Measurements from ENCODE around the gene SLC28A3. TPM values are rescaled to one million over a fixed set of nuclear protein-coding genes. Genes with fewer than 3 reads are reported as not detected.
"Not testable (repeated sequence)": the region's sequence is repeated elsewhere in the genome, so short reads cannot be mapped to it uniquely, and the experiment has no call there.

Gene SLC28A3
- polyA plus RNA-seq, 1 experiment: 0.27 TPM

- no peak for DNase-seq (ENCODE audit: low read depth)
- Histone ChIP-seq H3K36me3 (ENCODE audit: control insufficient read depth, insufficient read depth, low read length) (no peaks in the 10 kb centered on the region), H3K4me3 (ENCODE audit: low read depth, low read length) (no peak overlapping the region), H3K27me3 (ENCODE audit: control insufficient read depth, insufficient read depth, low read length) (peaks cover 1% of the 10 kb centered on the region; the same call in 1 of the 2 replicates)
- ChIA-PET CTCF (interaction anchor here (0.6 kb wide), 1 partner anchor 21 kb away, joined by 3 read pairs; no protein-coding TSS in a partner anchor), POLR2A (no interaction called here)
- TF ChIP-seq CTCF (IDR thresholded peaks at IDR 0.05; ENCODE audit: insufficient read depth, low read depth, low read length): no peak
Observed at GRCh38 chr9:84375954-84376353, 35.4 kb upstream of the SLC28A3 start.

GRCh38 chr9:84374516-84374915 lies 34.0 kb upstream of the SLC28A3 start:
- DNase-seq (ENCODE audit: low read depth): no peak
- POLR2A ChIA-PET: no interaction called here
- CTCF ChIA-PET: no interaction called here

GRCh38 chr9:84374013-84374412 lies 33.5 kb upstream of the SLC28A3 start:
- no peak for TF ChIP-seq CTCF (IDR thresholded peaks at IDR 0.05; ENCODE audit: insufficient read depth, low read depth, low read length)
- peaks cover under 1% of the 10 kb centered on the region; the same call in 1 of the 2 replicates for H3K27me3 ChIP-seq (ENCODE audit: control insufficient read depth, insufficient read depth, low read length)
- CTCF ChIA-PET: no interaction called here

More at GRCh38 chr9:84374516-84374915, 34.0 kb upstream of the SLC28A3 start:
- Histone ChIP-seq H3K27me3 (ENCODE audit: control insufficient read depth, insufficient read depth, low read length) (peaks cover 1% of the 10 kb centered on the region; the same call in 1 of the 2 replicates), H3K4me3 (ENCODE audit: low read depth, low read length) (no peak overlapping the region), H3K36me3 (ENCODE audit: control insufficient read depth, insufficient read depth, low read length) (no peaks in the 10 kb centered on the region)
- no peak for TF ChIP-seq CTCF (IDR thresholded peaks at IDR 0.05; ENCODE audit: insufficient read depth, low read depth, low read length)

GRCh38 chr9:84371737-84372136 lies 31.2 kb upstream of the SLC28A3 start:
- no peaks in the 10 kb centered on the region for H3K27me3 ChIP-seq (ENCODE audit: control insufficient read depth, insufficient read depth, low read length)
- TF ChIP-seq CTCF (IDR thresholded peaks at IDR 0.05; ENCODE audit: insufficient read depth, low read depth, low read length): no peak

More at GRCh38 chr9:84374013-84374412, 33.5 kb upstream of the SLC28A3 start:
- DNase-seq (ENCODE audit: low read depth): no peak
- H3K36me3 ChIP-seq (ENCODE audit: control insufficient read depth, insufficient read depth, low read length): no peaks in the 10 kb centered on the region
- POLR2A ChIA-PET: no interaction called here
- no peak overlapping the region for H3K4me3 ChIP-seq (ENCODE audit: low read depth, low read length)

DNA sequence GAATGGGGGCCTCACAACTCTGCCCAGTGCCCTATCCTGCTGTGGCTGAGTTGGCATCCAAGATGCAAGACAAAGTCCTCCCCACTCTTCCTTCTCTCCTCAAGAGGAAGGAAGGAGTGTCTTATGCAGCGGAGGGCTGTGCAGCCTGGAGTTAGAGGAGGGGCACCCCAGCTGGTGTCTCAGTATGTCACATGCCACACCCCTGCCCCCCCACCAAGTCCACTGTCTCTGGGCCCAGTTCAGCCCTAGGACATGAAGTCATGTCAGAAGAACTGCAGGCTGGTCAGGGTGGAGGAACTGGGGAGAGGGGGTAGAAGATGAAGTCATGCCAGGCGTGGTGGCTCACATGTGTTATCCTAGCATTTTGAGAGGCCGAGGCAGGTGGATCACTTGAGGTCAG lies 28.0 kb upstream of the SLC28A3 start:
- CTCF ChIA-PET: no interaction called here

More at GRCh38 chr9:84371737-84372136, 31.2 kb upstream of the SLC28A3 start:
- ChIA-PET POLR2A (no interaction called here), CTCF (no interaction called here)
- Histone ChIP-seq H3K4me3 (ENCODE audit: low read depth, low read length) (no peak overlapping the region), H3K36me3 (ENCODE audit: control insufficient read depth, insufficient read depth, low read length) (no peaks in the 10 kb centered on the region)
- peak; percentile 66 for DNase-seq (ENCODE audit: low read depth)

DNA sequence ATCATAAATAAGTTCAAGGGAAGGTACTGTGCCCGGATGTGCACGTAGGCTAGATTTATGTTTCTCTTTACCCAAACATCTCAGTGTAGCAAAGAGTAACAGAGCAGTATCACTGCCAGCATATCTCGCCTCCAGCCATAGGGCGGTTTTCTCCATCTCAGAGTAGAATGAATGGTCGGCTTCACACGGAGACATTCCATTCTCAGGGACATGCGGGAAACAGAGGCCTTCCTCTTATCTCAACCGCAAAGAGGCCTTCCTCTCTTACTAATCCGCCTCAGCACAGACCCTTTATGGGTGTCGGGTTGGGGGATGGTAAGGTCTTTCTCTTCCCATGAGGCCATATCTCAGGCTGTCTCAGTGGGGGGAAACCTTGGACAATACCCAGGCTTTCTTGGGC lies 27.2 kb upstream of the SLC28A3 start:
- DNase-seq (ENCODE audit: low read depth); POLR2A ChIA-PET; H3K4me3 ChIP-seq (ENCODE audit: low read depth, low read length); H3K36me3 ChIP-seq (ENCODE audit: control insufficient read depth, insufficient read depth, low read length); H3K27me3 ChIP-seq (ENCODE audit: control insufficient read depth, insufficient read depth, low read length); CTCF ChIA-PET: not testable (repeated sequence)

More for the DNA sequence above, 28.0 kb upstream of the SLC28A3 start:
- Histone ChIP-seq H3K4me3 (ENCODE audit: low read depth, low read length) (no peak overlapping the region), H3K36me3 (ENCODE audit: control insufficient read depth, insufficient read depth, low read length) (no peaks in the 10 kb centered on the region), H3K27me3 (ENCODE audit: control insufficient read depth, insufficient read depth, low read length) (no peaks in the 10 kb centered on the region)
- no peak for TF ChIP-seq CTCF (IDR thresholded peaks at IDR 0.05; ENCODE audit: insufficient read depth, low read depth, low read length)
- no peak for DNase-seq (ENCODE audit: low read depth)
- POLR2A ChIA-PET: no interaction called here

Measured in BJ (cell line).